SK-N-SH (cell line): ENCODE results near the gene SINHCAF. TPM values are rescaled to one million over a fixed set of nuclear protein-coding genes. Genes with fewer than 3 reads are reported as not detected.
"Not testable (repeated sequence)": the region's sequence is repeated elsewhere in the genome, so short reads cannot be mapped to it uniquely, and the experiment has no call there.

ENCODE experiments used
- CTCF ChIA-PET: fragments of 300-600, 350-600 bp; formaldehyde crosslinking; extraction: SDS; loops from one replicate; lab custom pipeline; 2021; lab: Yijun Ruan, JAX
- POLR2A ChIA-PET: fragments of 350-600 bp; sonication (Branson Sonifier 250); formaldehyde crosslinking; extraction: SDS; loops from one replicate; lab custom pipeline; 2020; ENCODE audit warnings: antibody characterized with exemption, inconsistent platforms; lab: Yijun Ruan, JAX
- DNase-seq: peaks from one replicate; pipeline ENCODE4 v3.0.0; 2012
- H2AFZ ChIP-seq: fragments of 200-600 bp; sonication (generic); 2 replicates; pipeline ENCODE4 v1.8.1; 2016; ENCODE audit warnings: antibody characterized with exemption, mild to moderate bottlenecking, low read depth
- H3F3A ChIP-seq: fragments of 200-600 bp; sonication (generic); replicated peaks from 2 replicates; pipeline ENCODE3; 2016; ENCODE audit warnings: antibody characterized with exemption, mild to moderate bottlenecking; ENCODE audit not compliant: insufficient read depth
- H3K27ac ChIP-seq, 2 experiments: fragments of 200-500 bp in 1 of 2; fragments of 200-600 bp in 1 of 2; sonication (Bioruptor generic) in 1 of 2; sonication (generic), shearing (Covaris generic) in 1 of 2; 2 replicates each; pipeline versions ENCODE4 v1.5.1 to v1.6.1; 2014 to 2016; ENCODE audit warnings: low read depth in 2 of 2, inconsistent platforms in 1 of 2, low read length in 1 of 2, mild to moderate bottlenecking in 1 of 2, mixed read lengths in 1 of 2
- H3K27me3 ChIP-seq: fragments of 200-600 bp; sonication (generic), shearing (Covaris generic); 2 replicates; pipeline ENCODE4 v1.6.1; 2016; ENCODE audit warnings: mixed run types; ENCODE audit not compliant: insufficient read depth
- H3K36me3 ChIP-seq, 2 experiments: fragments of 200-500 bp in 1 of 2; fragments of 200-600 bp in 1 of 2; sonication (Bioruptor generic) in 1 of 2; sonication (generic) in 1 of 2; replicated peaks in 1 of 2; 2 replicates each; pipeline versions ENCODE3 to v1.5.1; 2014 to 2016; ENCODE audit warnings: low read length in 1 of 2, mild to moderate bottlenecking in 1 of 2; ENCODE audit not compliant: insufficient read depth in 2 of 2, control insufficient read depth in 1 of 2
- H3K4me1 ChIP-seq, 2 experiments: fragments of 200-500 bp in 1 of 2; fragments of 200-600 bp in 1 of 2; sonication (Bioruptor generic) in 1 of 2; sonication (generic), shearing (Covaris generic) in 1 of 2; 2 replicates each; pipeline versions ENCODE4 v1.5.1 to v1.6.1; 2014 to 2016; ENCODE audit warnings: low read depth in 1 of 2, low read length in 1 of 2, mixed run types in 1 of 2; ENCODE audit not compliant: insufficient read depth in 2 of 2, control insufficient read depth in 1 of 2
- H3K4me2 ChIP-seq: fragments of 200-600 bp; sonication (generic), shearing (Covaris generic); 2 replicates; pipeline ENCODE4 v1.6.1; 2017; ENCODE audit warnings: mixed run types
- H3K4me3 ChIP-seq, 2 experiments: fragments of 200-500 bp in 1 of 2; fragments of 200-600 bp in 1 of 2; sonication (Bioruptor generic) in 1 of 2; sonication (generic), shearing (Covaris generic) in 1 of 2; 2 replicates each; pipeline versions ENCODE4 v1.5.1 to v1.8.1; 2014 to 2016; ENCODE audit warnings: low read depth in 2 of 2, inconsistent platforms in 1 of 2, low read length in 1 of 2, mild to moderate bottlenecking in 1 of 2, mixed read lengths in 1 of 2, moderate library complexity in 1 of 2
- H3K79me2 ChIP-seq: fragments of 200-600 bp; sonication (generic); 2 replicates; pipeline ENCODE4 v1.8.1; 2017; ENCODE audit warnings: mild to moderate bottlenecking; ENCODE audit not compliant: insufficient read depth
- H3K9ac ChIP-seq: fragments of 200-600 bp; sonication (generic); 2 replicates; pipeline ENCODE4 v1.6.1; 2017; ENCODE audit warnings: mixed run types
- H3K9me2 ChIP-seq: fragments of 200-600 bp; sonication (generic); 2 replicates; pipeline ENCODE4 v1.6.1; 2017; ENCODE audit warnings: mixed run types
- H3K9me3 ChIP-seq: fragments of 200-600 bp; sonication (generic); 2 replicates; pipeline ENCODE4 v1.6.1; 2017; ENCODE audit warnings: mixed run types, mild to moderate bottlenecking, moderate library complexity
- H4K20me1 ChIP-seq: fragments of 200-600 bp; sonication (generic); 2 replicates; pipeline ENCODE4 v1.6.1; 2017; ENCODE audit warnings: mild to moderate bottlenecking, mixed run types; ENCODE audit not compliant: insufficient read depth
- EZH2phosphoT487 ChIP-seq: fragments of 200-600 bp; sonication (generic); IDR thresholded peaks from 2 replicates; pipeline ENCODE4 v1.6.1; 2017; ENCODE audit warnings: low read depth, mixed run types, mild to moderate bottlenecking, antibody characterized with exemption, moderate library complexity, borderline replicate concordance
- FOXJ3 ChIP-seq: sonication (generic); formaldehyde crosslinking; IDR thresholded peaks from 2 replicates; pipeline ENCODE4 v1.5.1; 2020; ENCODE audit warnings: mild to moderate bottlenecking, missing genetic modification reagents
- GABPA ChIP-seq: IDR thresholded peaks from 2 replicates; pipeline ENCODE4 v1.4.0; 2012; ENCODE audit warnings: low read depth, mild to moderate bottlenecking
- GATA2 ChIP-seq: sonication (generic); formaldehyde crosslinking; IDR thresholded peaks from 2 replicates; pipeline ENCODE4 v1.5.0; 2020; ENCODE audit warnings: mild to moderate bottlenecking, missing genetic modification reagents
- JUND ChIP-seq: IDR thresholded peaks from 2 replicates; pipeline ENCODE4 v1.4.0; 2012
- NFIC ChIP-seq: IDR thresholded peaks from 2 replicates; pipeline ENCODE4 v1.4.0; 2012; ENCODE audit warnings: borderline replicate concordance
- SIN3A ChIP-seq: IDR thresholded peaks from 2 replicates; pipeline ENCODE4 v1.6.1; 2012; ENCODE audit warnings: low read depth, mild to moderate bottlenecking, low read length, moderate library complexity, borderline replicate concordance
- TAF1 ChIP-seq: IDR thresholded peaks from 2 replicates; pipeline ENCODE4 v1.6.1; 2012; ENCODE audit warnings: low read depth, mild to moderate bottlenecking, low read length, moderate library complexity, borderline replicate concordance
- TEAD4 ChIP-seq: IDR thresholded peaks from 2 replicates; pipeline ENCODE4 v1.4.0; 2012; ENCODE audit warnings: mild to moderate bottlenecking, borderline replicate concordance; ENCODE audit not compliant: insufficient read depth
- WGBS: methylation state at CpG from one replicate; pipeline ENCODE4 v1.1.6; 2017; ENCODE audit warnings: low lambda C conversion rate; 5-methylcytosine and 5-hydroxymethylcytosine counted together
- polyA plus RNA-seq, 3 experiments: library from polyadenylated mRNA; depleted of rRNA; stranded (reverse); fragments of >200 nt; gene quantifications; 2 replicates each; pipeline ENCODE4 v1.2.3, GENCODE V29; 2012
- TF ChIP-seq, protein P1 (sequence below): fragments of 150-350 bp; IDR thresholded peaks from 2 replicates; pipeline ENCODE4 v1.6.1; 2017; ENCODE audit warnings: antibody characterized with exemption, low read length, low read depth, borderline replicate concordance
- TF ChIP-seq, protein P2 (sequence below): fragments of 200-600 bp; sonication (generic); IDR thresholded peaks from 2 replicates; pipeline ENCODE4 v1.6.1; 2017; ENCODE audit warnings: antibody characterized with exemption, mild to moderate bottlenecking, moderate library complexity
- TF ChIP-seq, protein P3 (sequence below): IDR thresholded peaks from 2 replicates; pipeline ENCODE4 v1.4.0; 2012; ENCODE audit warnings: low read depth
- TF ChIP-seq, protein P4 (sequence below): IDR thresholded peaks from 2 replicates; pipeline ENCODE4 v1.4.0; 2012; ENCODE audit warnings: low read depth, borderline replicate concordance

The SINHCAF gene
- polyA plus RNA-seq, 1 of the 3 experiments (the other 2 are of a cell fraction) = 22.2 TPM

DNA sequence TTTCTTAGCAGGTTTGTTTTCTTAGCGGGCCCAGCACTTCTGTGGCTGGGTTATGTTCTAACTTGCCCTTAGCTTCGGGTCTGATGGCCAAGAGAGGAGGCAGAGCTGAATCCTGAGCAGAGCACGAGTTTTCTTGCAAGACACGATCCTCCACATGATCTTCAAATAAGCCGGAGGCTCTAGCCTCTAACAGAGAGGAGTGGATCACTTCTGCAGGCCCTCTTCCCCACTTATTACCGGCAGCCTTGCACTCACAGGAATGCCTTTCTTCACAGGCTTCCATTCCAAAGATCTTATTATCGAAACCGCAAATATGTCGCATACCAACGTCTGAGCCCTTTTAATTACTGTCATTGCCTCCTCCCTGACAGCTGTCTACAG, 79.5 kb downstream of the SINHCAF start (continued):
- TF ChIP-seq, protein P1, sequence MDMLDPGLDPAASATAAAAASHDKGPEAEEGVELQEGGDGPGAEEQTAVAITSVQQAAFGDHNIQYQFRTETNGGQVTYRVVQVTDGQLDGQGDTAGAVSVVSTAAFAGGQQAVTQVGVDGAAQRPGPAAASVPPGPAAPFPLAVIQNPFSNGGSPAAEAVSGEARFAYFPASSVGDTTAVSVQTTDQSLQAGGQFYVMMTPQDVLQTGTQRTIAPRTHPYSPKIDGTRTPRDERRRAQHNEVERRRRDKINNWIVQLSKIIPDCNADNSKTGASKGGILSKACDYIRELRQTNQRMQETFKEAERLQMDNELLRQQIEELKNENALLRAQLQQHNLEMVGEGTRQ = no peak

DNA sequence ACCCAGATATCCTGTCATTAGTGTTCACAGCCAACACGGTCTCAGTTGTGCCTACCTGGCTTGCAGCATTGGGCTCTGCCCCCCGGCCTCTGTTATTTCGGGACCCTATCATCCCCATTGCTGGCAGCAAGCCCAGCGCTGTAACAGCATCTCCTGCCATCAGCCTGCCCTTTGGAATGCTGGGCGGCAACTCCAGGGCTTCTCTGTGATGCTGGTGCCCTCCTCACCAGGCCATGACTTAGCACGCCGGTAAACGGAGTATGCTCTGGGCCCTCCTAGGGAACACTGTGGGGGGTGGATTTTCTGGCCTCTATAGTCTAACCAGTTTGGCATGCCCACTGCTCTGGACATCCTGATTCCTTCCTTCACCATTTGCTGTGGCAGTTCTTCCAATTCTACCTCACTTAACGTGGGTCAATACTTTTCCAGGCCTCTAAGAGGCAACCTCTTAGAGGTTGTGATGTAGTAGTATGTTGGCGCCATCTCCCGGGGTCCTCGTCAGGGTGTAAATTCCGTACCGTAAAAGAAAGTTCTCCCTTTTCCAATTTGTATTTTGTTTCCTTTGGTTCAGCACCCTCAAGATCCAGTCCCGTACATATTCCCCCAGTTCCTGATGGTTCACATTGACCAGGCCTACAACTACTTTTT, 80.0 kb downstream of the SINHCAF start:
- no peaks in the 10 kb centered on the region for H3K79me2 ChIP-seq
- DNase-seq = no peak
- H3K9ac ChIP-seq = no peak overlapping the region
- no peaks in the 10 kb centered on the region for H3K9me2 ChIP-seq
- no peaks in the 10 kb centered on the region for H3K9me3 ChIP-seq
- H3K27ac ChIP-seq = no peak overlapping the region
- ChIA-PET CTCF (interaction anchor here (1.0 to 1.4 kb wide), 2 partner anchors 9 to 26 kb away, joined by 3 to 7 read pairs; no protein-coding TSS in a partner anchor), POLR2A (no interaction called here)
- H4K20me1 ChIP-seq = no peaks in the 10 kb centered on the region
- H2AFZ ChIP-seq = no peak overlapping the region
- H3K4me2 ChIP-seq = no peak overlapping the region
- WGBS = 85% methylated on average over 10 of the region's 15 CpGs
- no peaks in the 10 kb centered on the region for H3K27me3 ChIP-seq
- TF ChIP-seq JUND (no peak), FOXJ3 (CRISPR knock-in tag) (no peak), TEAD4 (no peak), NFIC (no peak), EZH2phosphoT487 (no peak), GATA2 (CRISPR knock-in tag) (no peak), GABPA (no peak), TAF1 (no peak), SIN3A (no peak)
- TF ChIP-seq, protein P2, sequence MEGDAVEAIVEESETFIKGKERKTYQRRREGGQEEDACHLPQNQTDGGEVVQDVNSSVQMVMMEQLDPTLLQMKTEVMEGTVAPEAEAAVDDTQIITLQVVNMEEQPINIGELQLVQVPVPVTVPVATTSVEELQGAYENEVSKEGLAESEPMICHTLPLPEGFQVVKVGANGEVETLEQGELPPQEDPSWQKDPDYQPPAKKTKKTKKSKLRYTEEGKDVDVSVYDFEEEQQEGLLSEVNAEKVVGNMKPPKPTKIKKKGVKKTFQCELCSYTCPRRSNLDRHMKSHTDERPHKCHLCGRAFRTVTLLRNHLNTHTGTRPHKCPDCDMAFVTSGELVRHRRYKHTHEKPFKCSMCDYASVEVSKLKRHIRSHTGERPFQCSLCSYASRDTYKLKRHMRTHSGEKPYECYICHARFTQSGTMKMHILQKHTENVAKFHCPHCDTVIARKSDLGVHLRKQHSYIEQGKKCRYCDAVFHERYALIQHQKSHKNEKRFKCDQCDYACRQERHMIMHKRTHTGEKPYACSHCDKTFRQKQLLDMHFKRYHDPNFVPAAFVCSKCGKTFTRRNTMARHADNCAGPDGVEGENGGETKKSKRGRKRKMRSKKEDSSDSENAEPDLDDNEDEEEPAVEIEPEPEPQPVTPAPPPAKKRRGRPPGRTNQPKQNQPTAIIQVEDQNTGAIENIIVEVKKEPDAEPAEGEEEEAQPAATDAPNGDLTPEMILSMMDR = no peak
- TF ChIP-seq, protein P3, sequence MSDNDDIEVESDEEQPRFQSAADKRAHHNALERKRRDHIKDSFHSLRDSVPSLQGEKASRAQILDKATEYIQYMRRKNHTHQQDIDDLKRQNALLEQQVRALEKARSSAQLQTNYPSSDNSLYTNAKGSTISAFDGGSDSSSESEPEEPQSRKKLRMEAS = no peak
- TF ChIP-seq, protein P4, sequence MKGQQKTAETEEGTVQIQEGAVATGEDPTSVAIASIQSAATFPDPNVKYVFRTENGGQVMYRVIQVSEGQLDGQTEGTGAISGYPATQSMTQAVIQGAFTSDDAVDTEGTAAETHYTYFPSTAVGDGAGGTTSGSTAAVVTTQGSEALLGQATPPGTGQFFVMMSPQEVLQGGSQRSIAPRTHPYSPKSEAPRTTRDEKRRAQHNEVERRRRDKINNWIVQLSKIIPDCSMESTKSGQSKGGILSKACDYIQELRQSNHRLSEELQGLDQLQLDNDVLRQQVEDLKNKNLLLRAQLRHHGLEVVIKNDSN = no peak
- no peaks in the 10 kb centered on the region for H3K36me3 ChIP-seq
- no peaks in the 10 kb centered on the region for H3K4me1 ChIP-seq
- no peaks in the 10 kb centered on the region for H3F3A ChIP-seq
- H3K4me3 ChIP-seq = no peak overlapping the region

DNA sequence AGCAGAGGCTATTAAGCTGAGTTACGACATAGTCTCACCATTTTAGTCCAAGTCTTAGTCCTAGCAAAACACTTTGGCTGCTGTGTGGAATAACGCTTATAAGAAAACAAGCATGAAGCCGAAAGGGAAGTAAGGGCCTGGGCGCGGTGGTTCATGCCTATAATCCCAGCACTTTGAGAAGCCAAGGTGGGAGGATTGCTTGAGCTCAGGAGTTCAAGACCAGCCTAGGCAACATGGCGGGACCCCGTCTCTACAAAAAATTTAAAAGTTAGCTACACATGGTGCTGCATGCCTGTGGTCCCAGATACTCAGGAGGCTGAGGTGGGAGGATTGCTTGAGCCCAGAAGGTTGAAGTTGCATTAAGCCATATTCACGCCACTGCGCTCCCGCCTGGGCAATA, 83.5 kb downstream of the SINHCAF start:
- H3K27ac ChIP-seq, H4K20me1 ChIP-seq, H3K9ac ChIP-seq, H2AFZ ChIP-seq, H3K4me3 ChIP-seq, H3K9me3 ChIP-seq, H3K36me3 ChIP-seq, H3K79me2 ChIP-seq, H3K4me2 ChIP-seq, H3K9me2 ChIP-seq, DNase-seq, H3F3A ChIP-seq, POLR2A ChIA-PET, H3K27me3 ChIP-seq, H3K4me1 ChIP-seq: not testable (repeated sequence)
- WGBS = 86% methylated on average over 10 of the region's 10 CpGs
- CTCF ChIA-PET = interaction anchor here (0.6 to 4.0 kb wide), 7 partner anchors 9 to 399 kb away, joined by 3 to 23 read pairs (median 6); no protein-coding TSS in a partner anchor
